Fibroblast of villous mesenchyme (primary cell): ENCODE results near the gene HPN. TPM values are rescaled to one million over a fixed set of nuclear protein-coding genes. Genes with fewer than 3 reads are reported as not detected.

Experiments used
- DNase-seq: peaks from one replicate; pipeline ENCODE4 v3.0.0-alpha.2; 2010; ENCODE audit warnings: low read depth
- H3K4me3 ChIP-seq: 2 replicates; pipeline ENCODE4 v1.5.1; 2011; ENCODE audit warnings: low read depth, mild to moderate bottlenecking, low read length
- CTCF ChIP-seq: IDR thresholded peaks from 2 replicates; pipeline ENCODE4 v1.5.1; 2012; ENCODE audit warnings: low read depth, mild to moderate bottlenecking, low read length; ENCODE audit not compliant: insufficient read depth
- total RNA-seq: library from RNA; depleted of rRNA; stranded (reverse); fragments of >200 nt; gene quantifications from 2 replicates; pipeline ENCODE4 v1.2.3, GENCODE V29; 2012

HPN gene
- total RNA-seq, 1 donor: not detected

DNA sequence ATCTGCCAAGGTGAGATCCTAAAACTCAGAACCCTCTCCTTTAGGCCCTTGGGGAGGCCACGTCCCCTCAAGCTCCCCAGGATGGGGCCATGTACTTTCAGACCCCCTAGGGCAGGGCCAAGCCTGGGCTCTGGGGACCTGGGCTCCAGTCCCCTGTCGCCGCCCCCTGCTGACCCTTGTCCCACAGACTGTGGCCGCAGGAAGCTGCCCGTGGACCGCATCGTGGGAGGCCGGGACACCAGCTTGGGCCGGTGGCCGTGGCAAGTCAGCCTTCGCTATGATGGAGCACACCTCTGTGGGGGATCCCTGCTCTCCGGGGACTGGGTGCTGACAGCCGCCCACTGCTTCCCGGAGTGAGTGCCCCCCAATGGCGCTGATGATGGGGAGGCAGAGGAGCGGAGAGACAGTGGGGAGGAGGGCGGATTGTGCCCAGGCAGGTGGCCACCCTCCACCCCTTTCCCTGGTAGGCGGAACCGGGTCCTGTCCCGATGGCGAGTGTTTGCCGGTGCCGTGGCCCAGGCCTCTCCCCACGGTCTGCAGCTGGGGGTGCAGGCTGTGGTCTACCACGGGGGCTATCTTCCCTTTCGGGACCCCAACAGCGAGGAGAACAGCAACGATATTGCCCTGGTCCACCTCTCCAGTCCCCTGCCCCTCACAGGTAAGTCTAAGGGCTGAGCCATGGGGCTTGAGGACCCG lies 18.8 kb downstream of the HPN start:
- no peak overlapping the region for H3K4me3 ChIP-seq
- no peak for DNase-seq
- TF ChIP-seq CTCF: no peak

DNA sequence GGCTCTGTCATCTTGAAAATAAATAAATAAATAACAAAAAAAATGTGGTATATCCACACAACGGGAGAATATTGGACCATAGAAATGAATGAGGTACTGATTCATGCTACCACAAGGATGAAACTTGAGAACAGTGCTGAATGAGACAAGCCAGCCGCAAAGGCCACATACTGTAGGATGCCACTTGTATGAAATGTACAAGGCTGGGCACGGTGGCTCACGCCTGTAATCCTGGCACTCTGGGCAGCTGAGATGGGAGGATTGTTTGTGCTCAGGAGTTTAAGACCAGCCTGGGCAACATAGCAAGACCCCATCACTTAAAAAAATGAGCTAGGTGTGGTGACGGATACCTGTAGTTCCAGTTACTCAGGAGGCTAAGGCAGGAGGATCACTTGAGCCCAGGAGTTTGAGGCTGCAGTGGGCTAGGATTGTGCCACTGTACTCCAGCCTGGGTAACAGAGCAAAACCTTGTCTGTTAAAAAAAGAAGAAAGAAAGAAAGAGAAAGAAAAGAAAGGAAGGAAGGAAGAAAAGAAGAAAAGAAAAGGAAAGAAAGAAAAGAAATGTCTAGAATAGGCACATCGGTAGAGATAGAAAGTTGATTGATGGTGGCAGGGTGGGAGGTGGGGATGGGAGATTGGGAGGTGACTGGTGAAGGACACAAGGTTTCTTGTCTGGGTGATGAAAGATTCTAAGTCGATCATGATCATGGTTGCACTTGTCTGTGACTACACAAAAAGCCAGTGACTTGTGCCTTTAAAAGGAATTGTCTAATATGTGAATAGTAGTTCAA lies 20.3 kb downstream of the HPN start:
- no peak overlapping the region for H3K4me3 ChIP-seq
- DNase-seq: no peak
- no peak for TF ChIP-seq CTCF

DNA sequence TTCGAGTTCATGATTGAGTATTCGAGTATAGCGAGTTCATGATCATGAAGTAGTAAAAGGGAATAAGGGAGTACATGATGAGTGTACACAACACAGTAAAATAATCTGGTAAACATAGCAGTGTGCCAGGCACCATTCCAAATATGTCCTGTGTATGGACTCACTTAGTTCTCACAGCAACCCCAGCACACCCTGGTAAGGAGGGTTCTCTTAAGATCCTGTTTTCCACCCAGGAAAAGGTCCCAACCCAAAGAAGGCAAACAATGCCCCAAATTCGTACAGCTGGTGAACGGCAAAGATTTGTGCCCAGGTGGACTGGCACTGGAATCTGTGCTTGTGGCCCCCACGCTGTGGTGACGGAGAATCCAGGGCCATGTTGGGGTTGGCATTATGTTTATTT lies 21.4 kb downstream of the HPN start:
- DNase-seq: no peak
- H3K4me3 ChIP-seq: no peak overlapping the region
- TF ChIP-seq CTCF: no peak

GRCh38 chr19:35063940-35064818 lies 22.7 kb downstream of the HPN start:
- no peak overlapping the region for H3K4me3 ChIP-seq
- DNase-seq: peak; percentile 14
- no peak for TF ChIP-seq CTCF

- no peak for TF ChIP-seq CTCF
- H3K4me3 ChIP-seq: no peak overlapping the region
- no peak for DNase-seq
These were observed 24.1 kb downstream of the HPN start for GRCh38 chr19:35065574-35065973.

- no peak overlapping the region for H3K4me3 ChIP-seq
- DNase-seq: no peak
- TF ChIP-seq CTCF: no peak
These were observed 24.6 kb downstream of the HPN start for GRCh38 chr19:35066121-35066520.
